ENCODE measurements around the gene AUH. TPM values are rescaled to one million over a fixed set of nuclear protein-coding genes. Genes with fewer than 3 reads are reported as not detected.

The AUH gene
- total RNA-seq, 4 donors from 2014 or later: 26.0 to 61.0 (median 31.0) TPM

- H3K27me3 ChIP-seq: no peaks in the 10 kb centered on the region
- no peak for TF ChIP-seq EP300 (IDR thresholded peaks at IDR 0.05)
- no peak for TF ChIP-seq POLR2A (IDR thresholded peaks at IDR 0.05)
- TF ChIP-seq CTCF (IDR thresholded peaks at IDR 0.05): no peak
- no peak for TF ChIP-seq POLR2AphosphoS5 (IDR thresholded peaks at IDR 0.05)
Observed at GRCh38 chr9:91346644-91347043, 15.1 kb downstream of the AUH start.

GRCh38 chr9:91345978-91346377 lies 15.7 kb downstream of the AUH start:
- 85% methylated on average over 4 of the region's 4 CpGs for WGBS

More at GRCh38 chr9:91346644-91347043, 15.1 kb downstream of the AUH start:
- Histone ChIP-seq H3K36me3 (peaks cover 31% of the 10 kb centered on the region), H3K4me3 (no peak overlapping the region), H3K27ac (no peak overlapping the region), H3K4me1 (peaks cover 3% of the 10 kb centered on the region), H3K9me3 (no peaks in the 10 kb centered on the region)
- WGBS: 100% methylated on average over 1 of the region's 1 CpG
- no peak for DNase-seq (ENCODE audit: low spot score in 2 of 2)

GRCh38 chr9:91342575-91342974 lies 19.1 kb downstream of the AUH start:
- H3K27ac ChIP-seq: no peak overlapping the region
- H3K36me3 ChIP-seq: peaks cover 29% of the 10 kb centered on the region
- H3K27me3 ChIP-seq: no peaks in the 10 kb centered on the region
- 95% methylated on average over 3 of the region's 3 CpGs for WGBS
- no peaks in the 10 kb centered on the region for H3K9me3 ChIP-seq
- TF ChIP-seq POLR2A (IDR thresholded peaks at IDR 0.05): no peak
- no peak for TF ChIP-seq POLR2AphosphoS5 (IDR thresholded peaks at IDR 0.05)
- DNase-seq (ENCODE audit: low spot score in 2 of 2): no peak
- H3K4me3 ChIP-seq: no peak overlapping the region
- H3K4me1 ChIP-seq: peaks cover 5% of the 10 kb centered on the region

More at GRCh38 chr9:91345978-91346377, 15.7 kb downstream of the AUH start:
- Histone ChIP-seq H3K4me3 (no peak overlapping the region), H3K9me3 (no peaks in the 10 kb centered on the region), H3K36me3 (peaks cover 27% of the 10 kb centered on the region), H3K4me1 (peaks cover 5% of the 10 kb centered on the region), H3K27me3 (no peaks in the 10 kb centered on the region), H3K27ac (no peak overlapping the region)
- DNase-seq (ENCODE audit: low spot score in 2 of 2): no peak
- TF ChIP-seq CTCF (IDR thresholded peaks at IDR 0.05) (no peak), EP300 (IDR thresholded peaks at IDR 0.05) (no peak), POLR2A (IDR thresholded peaks at IDR 0.05) (no peak), POLR2AphosphoS5 (IDR thresholded peaks at IDR 0.05) (no peak)

GRCh38 chr9:91341749-91342148 lies 20.0 kb downstream of the AUH start:
- 67% methylated on average over 3 of the region's 3 CpGs for WGBS
- no peak overlapping the region for H3K27ac ChIP-seq

GRCh38 chr9:91341258-91341746 lies 20.4 kb downstream of the AUH start:
- no peak overlapping the region for H3K4me3 ChIP-seq
- WGBS: 73% methylated on average over 3 of the region's 3 CpGs
- no peak for DNase-seq (ENCODE audit: low spot score in 2 of 2)
- H3K9me3 ChIP-seq: no peaks in the 10 kb centered on the region
- no peaks in the 10 kb centered on the region for H3K27me3 ChIP-seq
- TF ChIP-seq EP300 (IDR thresholded peaks at IDR 0.05): no peak
- TF ChIP-seq CTCF (IDR thresholded peaks at IDR 0.05): no peak
- no peak for TF ChIP-seq POLR2AphosphoS5 (IDR thresholded peaks at IDR 0.05)
- TF ChIP-seq POLR2A (IDR thresholded peaks at IDR 0.05): no peak
- H3K36me3 ChIP-seq: peaks cover 35% of the 10 kb centered on the region
- no peak overlapping the region for H3K27ac ChIP-seq
- peaks cover 3% of the 10 kb centered on the region for H3K4me1 ChIP-seq

More at GRCh38 chr9:91341749-91342148, 20.0 kb downstream of the AUH start:
- Histone ChIP-seq H3K4me1 (peaks cover 3% of the 10 kb centered on the region), H3K36me3 (peaks cover 35% of the 10 kb centered on the region), H3K4me3 (no peak overlapping the region), H3K27me3 (no peaks in the 10 kb centered on the region), H3K9me3 (no peaks in the 10 kb centered on the region)
- TF ChIP-seq EP300 (IDR thresholded peaks at IDR 0.05) (no peak), POLR2A (IDR thresholded peaks at IDR 0.05) (no peak), POLR2AphosphoS5 (IDR thresholded peaks at IDR 0.05) (no peak), CTCF (IDR thresholded peaks at IDR 0.05) (no peak)
- DNase-seq (ENCODE audit: low spot score in 2 of 2): no peak
